ENCODE results near the gene ZC3H6.

Gene ZC3H6

GRCh38 chr2:112259509-112260294 lies 15.7 kb upstream of the ZC3H6 start:
- TF ChIP-seq SIN3A (IDR thresholded peaks at IDR 0.05; ENCODE audit: borderline replicate concordance, insufficient read depth, low read length) = no peak
- TF ChIP-seq REST (IDR thresholded peaks at IDR 0.05; ENCODE audit: insufficient read depth in 1 of 2, low read depth in 2 of 2, low read length in 2 of 2) = no peak
- no peak for TF ChIP-seq TAF1 (IDR thresholded peaks at IDR 0.05; ENCODE audit: borderline replicate concordance, insufficient read depth, low read length)
- no peak for TF ChIP-seq POLR2AphosphoS5 (IDR thresholded peaks at IDR 0.05; ENCODE audit: low read depth, low read length)
- TF ChIP-seq FOXP2 (optimal IDR thresholded peaks at IDR 0.05; ENCODE audit: borderline replicate concordance, extremely low read depth, extremely low read length, insufficient read depth) = no peak

GRCh38 chr2:112260295-112260625 lies 15.1 kb upstream of the ZC3H6 start:
- TF ChIP-seq POLR2AphosphoS5 (IDR thresholded peaks at IDR 0.05; ENCODE audit: low read depth, low read length) (no peak), SIN3A (IDR thresholded peaks at IDR 0.05; ENCODE audit: borderline replicate concordance, insufficient read depth, low read length) (no peak), FOXP2 (optimal IDR thresholded peaks at IDR 0.05; ENCODE audit: borderline replicate concordance, extremely low read depth, extremely low read length, insufficient read depth) (no peak), REST (IDR thresholded peaks at IDR 0.05; ENCODE audit: insufficient read depth in 1 of 2, low read depth in 2 of 2, low read length in 2 of 2) (no peak), TAF1 (IDR thresholded peaks at IDR 0.05; ENCODE audit: borderline replicate concordance, insufficient read depth, low read length) (no peak)

GRCh38 chr2:112262876-112263275 lies 12.5 kb upstream of the ZC3H6 start:
- TF ChIP-seq TAF1 (IDR thresholded peaks at IDR 0.05; ENCODE audit: borderline replicate concordance, insufficient read depth, low read length) (no peak), FOXP2 (optimal IDR thresholded peaks at IDR 0.05; ENCODE audit: borderline replicate concordance, extremely low read depth, extremely low read length, insufficient read depth) (no peak), SIN3A (IDR thresholded peaks at IDR 0.05; ENCODE audit: borderline replicate concordance, insufficient read depth, low read length) (no peak), REST (IDR thresholded peaks at IDR 0.05; ENCODE audit: insufficient read depth in 1 of 2, low read depth in 2 of 2, low read length in 2 of 2) (no peak), POLR2AphosphoS5 (IDR thresholded peaks at IDR 0.05; ENCODE audit: low read depth, low read length) (no peak)

- TF ChIP-seq FOXP2 (optimal IDR thresholded peaks at IDR 0.05; ENCODE audit: borderline replicate concordance, extremely low read depth, extremely low read length, insufficient read depth) (no peak), SIN3A (IDR thresholded peaks at IDR 0.05; ENCODE audit: borderline replicate concordance, insufficient read depth, low read length) (no peak), REST (IDR thresholded peaks at IDR 0.05; ENCODE audit: insufficient read depth in 1 of 2, low read depth in 2 of 2, low read length in 2 of 2) (no peak), TAF1 (IDR thresholded peaks at IDR 0.05; ENCODE audit: borderline replicate concordance, insufficient read depth, low read length) (no peak), POLR2AphosphoS5 (IDR thresholded peaks at IDR 0.05; ENCODE audit: low read depth, low read length) (no peak)
Observed at GRCh38 chr2:112268547-112268946, 6.8 kb upstream of the ZC3H6 start.

All from PFSK-1 (cell line).